Activated T-cell treated with anti-CD3 and anti-CD28 coated beads, Interleukin-2, amount 50 U/mL, for 1 hour (primary cell): ENCODE data around the gene SNTG2.

Experiments used
- DNase-seq: peaks from one replicate; pipeline ENCODE4 v3.0.0-alpha.2; 2020

SNTG2 gene

DNA sequence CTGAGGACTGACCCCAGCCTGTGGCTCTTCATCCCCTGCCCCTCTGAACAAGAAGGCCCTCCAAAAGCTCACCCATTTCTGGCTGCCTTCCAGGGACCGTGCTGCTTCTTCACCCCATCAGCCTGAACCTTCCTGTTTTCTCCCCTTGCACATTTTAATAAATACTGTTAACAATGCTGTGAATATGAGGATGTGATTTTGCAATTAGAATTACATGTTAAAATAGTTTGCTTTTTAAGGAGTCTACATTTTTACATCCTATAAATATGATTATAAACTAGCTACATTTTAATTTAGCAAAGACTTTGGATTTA is 4.0 kb downstream of the SNTG2 start:
- no peak for DNase-seq

DNA sequence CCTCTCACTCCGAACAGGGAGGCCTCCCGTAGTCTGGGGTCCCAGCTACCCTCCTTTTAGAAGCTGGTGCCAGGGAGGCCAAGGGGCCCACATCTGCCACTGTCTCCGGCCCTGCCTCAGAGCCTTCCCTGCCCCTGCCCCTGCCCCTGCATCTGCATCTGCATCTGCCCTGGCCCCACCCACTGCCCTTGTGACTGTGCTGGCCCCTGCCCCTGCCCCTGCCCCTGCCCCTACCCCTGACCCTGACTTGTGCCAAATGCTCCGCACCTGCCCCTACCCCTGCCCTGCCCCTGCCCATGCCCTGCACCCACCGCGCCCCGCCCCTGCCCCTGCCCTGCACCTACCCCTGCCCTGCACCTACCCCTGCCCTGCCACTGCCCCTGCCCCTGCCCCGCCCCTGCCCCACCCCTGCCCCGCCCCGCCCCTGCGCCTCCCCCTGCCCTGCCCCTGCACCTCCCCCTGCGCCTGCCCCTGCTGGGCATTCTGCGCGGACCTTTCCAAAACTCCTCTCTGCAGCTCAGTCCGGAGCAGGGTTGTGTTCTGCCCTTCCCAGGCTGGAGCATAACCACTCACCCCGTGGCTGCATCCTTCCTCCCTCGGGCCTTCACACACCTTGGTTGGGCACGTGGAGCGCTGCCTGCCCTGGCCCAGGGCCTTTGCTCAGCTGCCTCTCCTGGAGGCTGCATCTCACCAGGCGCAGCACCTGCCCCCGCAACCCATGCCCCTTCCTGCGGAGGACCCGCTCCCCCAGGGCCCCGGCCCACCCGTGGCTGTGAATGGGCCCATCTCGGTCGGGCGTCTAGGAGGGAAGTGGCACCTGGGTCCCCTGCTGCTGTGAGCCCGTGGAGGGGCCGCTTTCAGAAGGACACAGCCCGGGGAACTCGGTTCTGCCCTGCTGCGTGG is 5.4 kb downstream of the SNTG2 start:
- no peak for DNase-seq

DNA sequence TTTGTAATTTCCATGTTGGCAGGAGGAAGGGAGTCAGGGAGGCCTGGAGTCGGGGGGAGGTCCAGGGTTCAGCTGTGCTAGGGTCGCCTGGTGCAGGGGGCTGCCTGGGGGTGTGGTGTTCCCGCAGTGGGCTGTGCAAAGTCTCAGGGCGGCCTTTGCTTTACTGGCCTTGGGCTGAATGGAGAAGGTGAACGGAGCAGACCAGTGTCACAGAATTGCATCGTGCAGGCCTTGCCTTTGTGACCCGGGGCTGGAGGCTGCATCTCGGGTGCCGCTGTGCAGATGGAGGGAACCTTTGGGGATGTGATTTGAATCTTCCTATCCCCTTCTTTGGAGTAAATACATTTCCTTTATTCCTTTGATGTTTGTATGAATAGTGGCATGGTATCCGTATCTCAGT is 8.8 kb downstream of the SNTG2 start:
- no peak for DNase-seq

DNA sequence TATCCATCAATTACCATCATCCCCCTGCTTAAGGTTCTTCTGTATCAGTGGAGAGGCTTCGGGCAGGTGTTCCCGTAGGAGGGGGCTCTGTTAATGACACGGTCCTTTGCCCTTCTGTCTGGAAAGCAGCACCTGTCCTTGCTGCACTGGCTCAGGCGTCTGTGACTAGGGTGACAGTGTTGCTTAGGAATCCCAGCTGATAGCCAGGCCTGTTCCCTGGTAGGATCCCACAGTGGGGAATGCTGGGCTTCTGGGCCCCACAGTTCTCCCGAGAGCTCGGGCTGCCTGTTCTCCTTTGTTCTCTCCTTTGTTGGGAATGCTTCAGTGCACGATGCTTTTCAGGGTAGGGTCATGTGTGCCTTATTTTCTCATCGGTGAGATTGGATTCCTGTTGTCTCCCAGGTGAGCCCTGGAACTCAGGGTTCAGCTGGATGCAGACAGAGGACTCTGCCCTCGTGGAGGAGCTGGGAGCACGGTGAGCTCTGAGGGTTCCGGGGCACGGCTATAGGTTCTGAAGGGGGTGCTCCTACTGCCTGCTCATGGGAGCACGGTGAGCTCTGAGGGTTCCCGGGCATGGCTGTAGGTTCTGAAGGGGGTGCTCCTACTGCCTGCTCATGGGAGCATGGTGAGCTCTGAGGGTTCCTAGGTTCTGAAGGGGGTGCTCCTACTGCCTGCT is 9.6 kb downstream of the SNTG2 start:
- DNase-seq = no peak

DNA sequence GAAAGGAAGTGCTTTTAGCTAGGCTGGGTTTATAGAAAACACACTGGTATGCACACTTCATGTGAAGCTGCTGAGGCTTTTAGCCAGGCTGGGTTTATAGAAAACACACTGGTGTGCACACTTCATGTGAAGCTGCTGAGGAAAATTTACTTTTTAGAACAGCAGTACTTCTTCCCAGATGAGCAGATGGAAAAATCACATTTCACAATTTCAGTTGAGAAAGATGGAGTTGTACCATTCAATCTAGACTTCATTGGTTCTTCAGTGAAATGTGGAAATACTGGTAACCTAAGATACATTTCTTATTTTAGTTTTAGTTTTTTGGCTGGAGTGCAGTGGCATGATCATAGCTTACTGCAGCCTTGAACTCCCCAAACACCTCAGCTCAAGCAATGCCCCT is 11.1 kb downstream of the SNTG2 start:
- DNase-seq = no peak

DNA sequence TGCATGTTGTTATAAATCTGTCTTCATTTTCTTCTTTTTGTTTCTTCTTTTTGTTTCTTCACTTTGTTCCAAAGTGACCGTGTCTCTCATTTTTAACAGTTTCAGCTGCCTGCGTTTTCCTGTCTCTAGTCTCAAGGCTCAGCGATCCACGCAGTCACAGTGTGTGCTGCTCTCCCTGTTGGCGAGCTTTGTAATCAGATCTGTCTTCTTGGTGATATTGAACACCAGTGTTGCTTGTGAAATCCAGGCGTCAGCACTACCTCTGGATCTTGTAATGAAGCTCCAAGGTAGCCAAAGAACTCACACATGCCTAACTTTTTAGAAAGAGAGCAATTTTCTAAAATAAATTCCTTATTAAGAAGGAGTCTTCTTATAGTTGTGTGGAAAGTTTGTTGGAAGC is 13.2 kb downstream of the SNTG2 start:
- DNase-seq = no peak

DNA sequence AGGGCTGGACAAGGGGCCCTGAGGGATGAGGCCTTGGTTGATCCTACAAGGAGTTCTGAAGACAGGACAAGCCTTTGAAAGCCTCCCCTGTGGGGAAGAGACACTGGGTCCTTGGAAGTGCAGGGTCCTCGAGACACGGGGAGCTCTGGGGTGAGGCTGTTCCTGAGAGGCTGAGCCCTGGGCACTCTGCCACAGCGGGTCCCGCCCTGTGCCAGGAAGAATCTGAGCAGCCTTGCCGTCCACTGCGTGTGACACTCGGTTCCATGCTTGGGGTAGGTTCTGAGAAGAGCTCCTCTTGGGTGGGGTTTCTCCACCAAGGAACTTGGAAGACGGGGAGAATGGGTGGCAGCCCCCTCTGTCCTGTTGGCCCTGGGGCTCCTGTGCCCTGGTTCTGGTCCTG is 13.9 kb downstream of the SNTG2 start:
- no peak for DNase-seq

DNA sequence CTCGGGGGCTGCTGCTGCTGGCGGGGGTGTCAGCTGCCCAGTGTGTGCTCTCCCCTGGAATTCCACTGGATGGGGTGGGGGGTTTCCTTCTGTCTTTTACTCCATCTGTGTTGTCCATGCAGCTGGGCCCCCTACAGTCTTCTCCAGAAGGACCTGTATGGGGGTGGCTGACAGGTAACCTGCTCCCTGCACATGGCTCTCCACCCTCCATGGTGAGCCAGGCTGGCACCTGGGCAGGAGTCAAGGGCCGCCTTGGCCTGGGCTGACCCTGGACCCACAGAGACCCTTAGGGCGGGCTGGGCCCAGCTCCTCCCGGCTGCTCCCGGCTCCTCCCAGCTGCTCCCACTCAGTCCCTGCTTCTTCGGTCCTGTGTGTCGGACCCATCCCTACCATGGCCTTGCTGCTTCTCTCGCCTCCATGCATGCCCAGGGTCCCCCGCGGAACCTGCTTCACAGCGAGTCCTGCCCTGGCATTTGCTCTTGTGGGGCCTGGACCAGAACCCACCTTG is 15.0 kb downstream of the SNTG2 start:
- DNase-seq = no peak

DNA sequence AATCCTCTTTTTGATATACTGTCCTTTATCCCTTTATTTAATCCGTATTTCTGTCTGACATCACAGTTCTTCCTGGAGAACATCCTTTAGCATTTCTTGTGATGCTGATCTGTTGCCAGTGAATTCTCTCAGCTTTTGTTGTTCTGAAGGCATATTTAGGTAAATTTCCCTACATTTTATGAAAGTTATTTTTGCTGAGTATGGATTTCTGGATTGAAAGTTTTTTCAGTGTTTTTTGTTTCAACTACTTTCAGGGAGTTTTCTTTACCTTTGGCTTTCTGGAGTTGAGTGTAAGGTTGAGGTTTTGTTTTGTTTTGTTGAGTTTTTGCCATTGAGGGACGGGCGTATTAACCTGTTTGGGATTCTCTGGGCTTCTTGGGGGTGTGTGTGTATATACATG is 22.5 kb downstream of the SNTG2 start:
- no peak for DNase-seq

DNA sequence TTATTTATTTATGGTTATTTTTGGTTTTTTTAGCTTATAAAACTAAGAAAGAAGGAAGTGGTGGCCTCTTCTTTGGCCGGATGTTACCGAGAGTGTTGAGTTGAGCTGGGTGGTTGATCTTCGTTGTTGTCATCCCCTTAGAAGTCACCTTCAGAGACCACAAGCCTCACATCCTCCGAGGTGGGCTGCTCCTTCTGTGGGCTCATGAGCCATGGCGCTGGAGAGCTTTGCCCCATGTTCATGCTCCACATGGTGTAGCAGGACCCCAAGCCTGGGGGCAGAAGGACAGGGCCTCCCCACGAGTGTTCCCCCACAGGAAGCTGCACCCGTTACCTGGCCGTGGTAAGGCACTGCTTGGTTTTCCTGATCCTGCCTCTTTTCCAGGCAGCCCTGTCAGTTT is 23.4 kb downstream of the SNTG2 start:
- no peak for DNase-seq

DNA sequence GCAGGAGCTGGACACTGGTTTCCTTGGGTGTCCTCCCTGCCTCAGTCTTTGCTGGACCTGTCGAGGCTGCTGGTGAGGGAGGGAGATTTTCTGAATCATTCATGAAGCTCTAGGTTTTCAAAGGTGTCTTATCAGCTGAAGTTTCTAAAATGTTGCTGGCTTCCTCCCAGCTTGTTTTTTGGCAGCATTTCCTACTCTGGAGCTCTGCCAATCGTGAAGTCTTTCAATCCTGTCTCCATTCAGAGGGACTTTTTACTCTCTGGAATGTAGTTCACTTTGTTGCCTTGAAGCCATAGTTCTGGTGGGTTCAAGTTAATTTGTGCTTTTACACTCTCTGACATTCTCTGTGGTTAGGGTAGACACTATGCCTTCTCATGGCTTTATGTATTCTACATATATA is 23.9 kb downstream of the SNTG2 start:
- no peak for DNase-seq

DNA sequence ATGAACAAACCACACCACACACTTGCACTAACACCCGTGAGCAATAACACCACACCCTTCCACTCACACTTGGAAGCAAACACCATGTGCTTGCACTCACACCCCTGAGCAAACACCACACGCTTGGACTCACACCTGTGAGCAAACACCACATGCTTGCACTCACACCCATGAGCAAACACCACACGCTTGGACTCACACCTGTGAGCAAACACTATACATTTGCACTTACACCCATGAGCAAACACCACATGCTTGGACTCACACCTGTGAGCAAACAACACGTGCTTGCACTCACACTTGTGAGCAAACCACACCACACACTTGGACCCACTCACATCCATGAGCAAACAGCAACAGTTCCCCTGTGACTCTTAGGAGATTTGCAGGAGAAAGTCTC is 24.4 kb downstream of the SNTG2 start:
- no peak for DNase-seq

DNA sequence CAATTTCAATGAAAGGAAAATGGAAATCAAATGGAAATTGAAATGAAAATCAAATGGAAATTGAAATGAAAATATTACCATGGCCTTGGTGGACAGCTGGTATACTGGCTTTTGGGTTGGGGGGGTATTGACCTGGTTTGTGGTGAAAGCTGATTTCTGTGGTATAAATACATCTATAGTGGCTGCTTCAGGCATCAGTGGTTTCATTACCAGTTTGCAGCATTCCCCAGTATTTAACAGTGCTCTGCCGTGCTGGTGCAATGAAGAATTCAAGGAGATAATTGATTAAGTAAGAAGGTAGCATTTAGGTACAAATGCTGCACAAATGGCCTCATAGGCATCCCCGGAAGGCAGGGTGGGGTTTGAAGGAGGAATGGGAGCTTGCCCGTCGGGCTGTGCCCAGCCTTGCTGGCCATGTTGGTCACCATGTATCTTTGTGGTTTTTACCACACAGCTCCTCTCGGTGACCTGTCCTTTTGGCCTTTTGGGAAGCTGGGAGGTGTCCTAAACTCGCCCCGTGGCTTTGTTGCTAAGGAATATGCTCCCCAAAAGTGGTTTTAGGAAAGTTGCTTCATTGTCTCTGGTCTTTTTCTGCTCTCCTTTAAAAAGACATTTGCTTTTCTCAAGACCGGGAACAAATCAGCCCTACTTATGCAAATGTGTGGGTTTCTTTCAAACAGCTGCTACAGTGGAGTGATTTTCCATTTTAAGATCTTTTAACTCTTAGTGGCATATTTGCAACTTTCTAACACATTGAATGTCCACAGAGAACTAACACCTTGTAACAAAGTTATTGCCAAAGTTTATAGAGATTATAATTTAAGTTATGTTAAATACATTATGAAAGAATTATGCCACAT is 28.6 kb downstream of the SNTG2 start:
- DNase-seq = no peak

DNA sequence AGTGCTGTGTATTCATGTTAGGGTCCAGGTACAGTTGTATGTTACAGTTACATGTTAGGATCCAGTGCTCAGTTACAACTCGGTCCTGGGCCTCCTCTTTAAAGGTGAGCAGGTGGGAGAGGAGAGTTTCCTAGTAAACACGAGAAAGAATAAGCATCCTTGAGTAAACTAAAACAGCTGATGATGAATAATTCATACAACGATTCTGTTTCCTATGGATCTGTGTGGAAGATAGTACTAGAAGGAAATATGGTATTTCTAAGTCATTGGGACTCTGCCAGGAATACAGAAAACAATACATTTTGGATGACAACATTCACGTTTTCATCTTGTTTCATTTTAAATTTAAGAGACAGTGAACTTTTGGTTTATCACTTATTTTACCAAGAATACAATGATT is 29.5 kb downstream of the SNTG2 start:
- no peak for DNase-seq

DNA sequence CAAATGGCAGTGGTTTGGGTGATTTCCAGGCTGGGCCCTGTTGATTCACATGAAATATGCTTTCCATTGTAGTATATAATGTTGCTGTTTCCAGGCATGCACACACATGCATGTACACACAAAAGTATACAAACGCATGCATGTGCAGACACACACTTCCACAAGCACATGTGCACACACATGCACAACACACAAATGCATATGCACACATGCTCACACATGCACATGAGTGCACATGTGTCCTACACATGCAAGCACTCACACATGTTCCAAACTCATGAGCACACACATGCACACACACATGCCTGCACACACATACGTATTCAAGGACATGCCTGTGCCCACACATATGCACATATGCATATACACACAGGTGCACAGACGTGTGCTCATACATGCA is 30.6 kb downstream of the SNTG2 start:
- DNase-seq = no peak

DNA sequence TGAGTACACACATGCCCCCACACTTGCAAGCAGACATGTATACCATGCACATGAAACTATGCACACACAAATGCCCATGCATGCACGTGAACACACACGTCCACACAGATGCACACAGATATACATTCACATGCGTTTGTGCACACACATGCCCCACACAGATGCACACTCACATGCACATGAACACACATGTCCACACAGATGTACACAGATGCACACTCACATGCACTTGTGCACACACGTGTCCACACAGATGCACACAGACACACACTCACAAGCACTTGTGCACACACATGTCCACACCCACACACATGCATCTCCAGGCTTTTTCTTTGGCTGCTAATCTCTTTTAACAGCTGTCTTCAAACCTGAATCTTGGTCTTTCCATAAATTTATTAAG is 31.1 kb downstream of the SNTG2 start:
- no peak for DNase-seq

DNA sequence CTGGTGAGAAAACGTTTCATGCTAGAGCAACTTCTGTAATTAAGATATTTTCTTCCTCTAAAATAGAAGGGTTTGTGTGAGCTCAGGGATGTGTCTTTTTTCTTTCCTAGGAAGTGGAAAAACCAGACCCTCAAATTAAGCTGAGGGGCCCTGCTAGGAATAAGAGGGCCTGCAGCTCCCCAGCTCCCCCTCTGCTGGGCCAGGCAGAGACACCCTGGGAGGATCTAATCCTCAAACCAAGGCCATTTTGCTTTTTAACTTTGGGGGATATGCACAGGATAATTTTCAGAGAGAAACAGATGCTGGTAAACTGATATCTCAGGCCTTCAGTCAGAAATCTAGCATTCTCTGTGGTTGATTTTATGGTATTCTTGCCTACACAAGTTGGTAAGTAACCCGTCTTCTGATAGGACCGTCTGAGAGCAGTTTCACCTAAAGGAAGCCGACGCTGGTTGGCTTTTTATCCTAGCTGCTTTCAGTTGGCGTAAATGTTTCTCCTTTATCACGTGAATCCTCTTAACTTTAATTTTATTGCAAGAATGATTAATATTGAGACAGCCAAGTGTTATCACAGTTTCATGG is 34.8 kb downstream of the SNTG2 start:
- no peak for DNase-seq

DNA sequence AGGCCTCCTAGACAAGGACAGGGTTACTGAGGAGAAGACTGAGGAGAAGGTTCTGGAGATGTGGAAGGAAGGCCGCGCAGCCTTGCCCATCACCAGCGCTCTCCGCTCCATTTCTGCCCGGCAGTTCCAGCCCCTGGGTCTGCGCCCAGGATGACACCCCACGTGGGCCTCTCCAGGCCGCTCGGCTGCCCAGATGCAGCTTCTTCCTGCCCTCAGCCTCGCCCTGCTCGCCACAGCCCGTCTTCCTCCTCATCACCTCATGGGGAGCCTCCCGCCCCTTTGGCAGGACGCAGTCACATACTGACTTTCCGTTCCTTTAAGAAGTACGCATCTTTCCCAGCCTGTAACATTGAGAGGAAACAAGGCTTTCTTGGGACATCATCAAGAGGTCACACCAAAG is 37.1 kb downstream of the SNTG2 start:
- DNase-seq = no peak

DNA sequence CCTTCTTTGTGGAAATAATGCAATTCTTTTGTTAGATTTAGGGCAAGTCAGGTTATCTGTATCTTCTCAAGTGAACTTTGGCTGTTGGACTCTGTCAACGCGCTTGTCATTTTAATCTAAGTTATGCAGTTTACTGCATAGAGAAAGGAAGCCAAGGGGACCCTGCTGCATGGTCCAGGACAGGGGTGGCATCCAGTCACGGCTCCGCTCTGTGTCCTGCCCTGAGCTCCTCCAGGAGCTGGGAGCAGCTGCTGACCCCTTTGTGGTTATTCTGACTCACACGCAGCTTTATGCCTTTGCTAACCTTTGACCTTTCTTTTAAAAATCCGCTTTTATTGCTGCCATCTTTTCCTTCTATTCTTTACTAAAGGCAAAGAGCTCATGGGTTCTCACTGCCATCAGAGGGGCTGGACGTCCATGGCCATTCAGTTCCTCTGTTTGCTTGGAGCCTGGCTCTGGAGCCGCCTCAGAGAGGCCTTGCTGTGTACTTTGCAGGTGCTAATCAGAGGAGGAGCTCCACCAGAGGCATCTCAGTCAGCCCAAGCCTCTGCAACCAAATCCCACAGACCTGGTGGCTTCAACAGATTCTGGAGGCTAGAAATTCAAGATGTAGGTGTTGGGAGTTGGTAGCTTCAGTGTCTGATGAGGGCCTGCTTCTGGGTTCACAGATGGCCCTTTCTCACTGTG is 39.3 kb downstream of the SNTG2 start:
- DNase-seq = no peak

DNA sequence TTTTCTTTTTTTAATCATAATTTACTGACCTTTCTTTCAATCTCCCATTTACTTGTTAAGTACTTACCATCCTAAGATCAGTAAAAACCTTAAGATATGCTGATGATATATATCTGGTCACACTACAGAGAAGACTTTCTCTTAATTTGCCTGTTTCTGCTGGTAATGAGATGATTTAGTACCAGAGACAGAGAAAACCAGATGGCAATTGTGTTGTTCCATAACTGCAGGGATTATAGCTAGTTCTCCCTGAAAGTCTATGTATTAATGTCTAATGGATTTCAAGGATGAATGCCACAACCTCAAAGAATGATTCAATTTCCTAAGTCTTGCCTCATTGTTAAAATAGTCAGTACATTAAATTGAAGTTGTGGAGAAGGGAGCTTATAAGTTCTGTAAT is 40.3 kb downstream of the SNTG2 start:
- DNase-seq = no peak

DNA sequence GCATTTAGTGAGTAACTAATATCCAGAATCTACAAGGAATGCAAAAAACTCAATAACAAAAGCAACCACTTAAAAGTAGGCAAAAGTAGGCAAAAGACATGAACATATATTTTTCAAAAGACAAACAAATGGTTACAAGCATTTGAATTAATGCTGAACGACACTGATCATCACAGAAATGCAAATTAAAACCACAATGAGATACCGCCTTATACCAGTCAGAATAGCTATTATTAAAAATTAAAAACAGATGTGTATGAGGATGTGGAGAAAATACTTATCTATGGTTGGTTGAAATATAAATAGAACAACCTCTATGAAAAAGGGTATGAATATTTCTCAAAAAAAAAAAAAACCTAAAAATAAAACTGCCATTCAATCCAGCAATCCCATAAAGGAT is 51.7 kb downstream of the SNTG2 start:
- no peak for DNase-seq

DNA sequence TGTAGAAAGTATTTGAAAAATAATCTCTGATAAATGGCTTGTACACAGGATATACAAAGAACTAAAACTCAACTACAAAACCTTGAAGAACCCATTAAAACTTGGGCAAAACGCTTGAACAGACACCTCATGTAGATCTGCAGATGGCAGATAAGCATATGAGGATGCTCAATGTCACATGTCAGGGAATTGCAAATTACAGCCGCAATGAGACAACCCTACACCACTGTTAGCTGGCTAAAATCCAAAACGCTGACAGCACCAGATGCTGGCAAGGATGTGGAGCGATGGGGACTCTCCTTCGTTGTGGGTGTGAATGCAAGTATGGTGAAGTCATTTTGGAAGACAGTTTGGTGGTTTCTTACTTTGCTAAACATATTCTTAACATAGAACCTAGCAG is 53.7 kb downstream of the SNTG2 start:
- no peak for DNase-seq
